ENCODE data around the gene CLCN2.

DNA sequence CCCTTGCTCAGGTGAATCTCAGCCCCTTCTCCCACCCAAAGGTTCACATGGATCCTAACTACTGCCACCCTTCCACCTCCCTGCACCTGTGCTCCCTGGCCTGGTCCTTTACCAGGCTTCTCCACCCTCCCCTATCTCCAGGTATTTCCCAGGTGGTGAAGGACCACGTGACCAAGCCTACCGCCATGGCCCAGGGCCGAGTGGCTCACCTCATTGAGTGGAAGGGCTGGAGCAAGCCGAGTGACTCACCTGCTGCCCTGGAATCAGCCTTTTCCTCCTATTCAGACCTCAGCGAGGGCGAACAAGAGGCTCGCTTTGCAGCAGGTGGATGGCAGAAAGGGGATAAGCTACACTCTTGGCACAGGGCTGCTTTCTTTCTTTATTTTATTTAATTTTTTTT is 19.5 kb downstream of the CLCN2 start:
- no peak for TF ChIP-seq POLR2AphosphoS5 (IDR thresholded peaks at IDR 0.05; ENCODE audit: low read depth, low read length)
- TF ChIP-seq POLR2A (IDR thresholded peaks at IDR 0.05; ENCODE audit: borderline replicate concordance, extremely low read depth, insufficient read depth, insufficient read length): no peak
